NCI-H460 (cell line): Measurements from ENCODE around the gene RERE. TPM values are rescaled to one million over a fixed set of nuclear protein-coding genes. Genes with fewer than 3 reads are reported as not detected.
"Not testable (repeated sequence)": the region's sequence is repeated elsewhere in the genome, so short reads cannot be mapped to it uniquely, and the experiment has no call there.

Experiments
- DNase-seq: peaks from one replicate; pipeline ENCODE4 v3.0.0-alpha.2; 2016; ENCODE audit warnings: low read depth; ENCODE audit errors: extremely low read depth
- total RNA-seq: library from RNA; depleted of rRNA; stranded (reverse); fragments of >200 nt; shearing (Covaris generic); gene quantifications from 2 replicates; pipeline ENCODE4 v1.2.3, GENCODE V29; 2014

The RERE gene
- total RNA-seq, 1 experiment from 2014 or later, result 7.7 TPM

GRCh38 chr1:8763888-8764287, 53.6 kb downstream of the RERE start:
- DNase-seq, result no peak

- no peak for DNase-seq
These were observed 62.4 kb downstream of the RERE start for GRCh38 chr1:8754993-8755392.

- DNase-seq, result no peak
These were observed 63.2 kb downstream of the RERE start for GRCh38 chr1:8754247-8754650.

- no peak for DNase-seq
These were observed 63.7 kb downstream of the RERE start for GRCh38 chr1:8753736-8754135.

- no peak for DNase-seq
These were observed 64.3 kb downstream of the RERE start for GRCh38 chr1:8752921-8753713.

- no peak for DNase-seq
These were observed 65.0 kb downstream of the RERE start for GRCh38 chr1:8752411-8752810.

- no peak for DNase-seq
These were observed 65.5 kb downstream of the RERE start for GRCh38 chr1:8751984-8752383.

GRCh38 chr1:8747879-8748825, 69.3 kb downstream of the RERE start:
- DNase-seq, result no peak

- DNase-seq, result no peak
These were observed 70.9 kb downstream of the RERE start for GRCh38 chr1:8746554-8746953.

GRCh38 chr1:8745749-8746390, 71.6 kb downstream of the RERE start:
- no peak for DNase-seq

GRCh38 chr1:8745346-8745745, 72.1 kb downstream of the RERE start:
- DNase-seq, result no peak

- no peak for DNase-seq
These were observed 75.2 kb downstream of the RERE start for GRCh38 chr1:8742022-8742924.

- no peak for DNase-seq
These were observed 77.4 kb downstream of the RERE start for GRCh38 chr1:8740034-8740449.

- no peak for DNase-seq
These were observed 78.1 kb downstream of the RERE start for GRCh38 chr1:8739377-8739776.

GRCh38 chr1:8736927-8737326, 80.5 kb downstream of the RERE start:
- no peak for DNase-seq

- DNase-seq, result no peak
These were observed 84.0 kb downstream of the RERE start for GRCh38 chr1:8733484-8733883.

GRCh38 chr1:8731162-8731561, 86.3 kb downstream of the RERE start:
- DNase-seq, result no peak

- DNase-seq, result no peak
These were observed 89.0 kb downstream of the RERE start for GRCh38 chr1:8728464-8728863.

- no peak for DNase-seq
These were observed 89.6 kb downstream of the RERE start for GRCh38 chr1:8727809-8728213.

GRCh38 chr1:8727316-8727715, 90.1 kb downstream of the RERE start:
- not testable (repeated sequence) for DNase-seq
